Neural cell (in vitro differentiated cells): ENCODE data around the gene SLX4.

Source experiments
- EP300 ChIP-seq: fragments of 450-650 bp; conservative IDR thresholded peaks from 2 replicates; pipeline ENCODE4 v1.6.1; 2014; ENCODE audit warnings: antibody characterized with exemption, mild to moderate bottlenecking, moderate library complexity; ENCODE audit not compliant: poor library complexity, severe bottlenecking
- EZH2 ChIP-seq: fragments of 200-600, 300-800 bp; shearing (Covaris generic), sonication (generic); IDR thresholded peaks from 2 replicates; pipeline ENCODE4 v1.6.1; 2014; ENCODE audit warnings: antibody characterized with exemption, low read length, borderline replicate concordance, mild to moderate bottlenecking; ENCODE audit not compliant: insufficient read depth, poor library complexity, severe bottlenecking
- POLR2AphosphoS5 ChIP-seq: IDR thresholded peaks from 2 replicates; pipeline ENCODE4 v1.6.1; 2012
- RAD21 ChIP-seq: fragments of 450-650 bp; conservative IDR thresholded peaks from 2 replicates; pipeline ENCODE4 v1.6.1; 2014; ENCODE audit warnings: antibody characterized with exemption, mild to moderate bottlenecking, moderate library complexity
- SMC3 ChIP-seq: fragments of 450-650 bp; conservative IDR thresholded peaks from 2 replicates; pipeline ENCODE4 v1.6.1; 2014; ENCODE audit warnings: antibody characterized with exemption, mild to moderate bottlenecking, moderate library complexity; ENCODE audit not compliant: poor library complexity
- TAF1 ChIP-seq: IDR thresholded peaks from 2 replicates; pipeline ENCODE4 v1.6.1; 2012; ENCODE audit warnings: low read depth
- TF ChIP-seq, protein P1 (sequence below): fragments of 450-650 bp; IDR thresholded peaks from 2 replicates; pipeline ENCODE4 v1.5.1; 2014; ENCODE audit warnings: antibody characterized with exemption, mild to moderate bottlenecking, moderate library complexity; ENCODE audit not compliant: poor library complexity, severe bottlenecking

- TF ChIP-seq, protein P1, sequence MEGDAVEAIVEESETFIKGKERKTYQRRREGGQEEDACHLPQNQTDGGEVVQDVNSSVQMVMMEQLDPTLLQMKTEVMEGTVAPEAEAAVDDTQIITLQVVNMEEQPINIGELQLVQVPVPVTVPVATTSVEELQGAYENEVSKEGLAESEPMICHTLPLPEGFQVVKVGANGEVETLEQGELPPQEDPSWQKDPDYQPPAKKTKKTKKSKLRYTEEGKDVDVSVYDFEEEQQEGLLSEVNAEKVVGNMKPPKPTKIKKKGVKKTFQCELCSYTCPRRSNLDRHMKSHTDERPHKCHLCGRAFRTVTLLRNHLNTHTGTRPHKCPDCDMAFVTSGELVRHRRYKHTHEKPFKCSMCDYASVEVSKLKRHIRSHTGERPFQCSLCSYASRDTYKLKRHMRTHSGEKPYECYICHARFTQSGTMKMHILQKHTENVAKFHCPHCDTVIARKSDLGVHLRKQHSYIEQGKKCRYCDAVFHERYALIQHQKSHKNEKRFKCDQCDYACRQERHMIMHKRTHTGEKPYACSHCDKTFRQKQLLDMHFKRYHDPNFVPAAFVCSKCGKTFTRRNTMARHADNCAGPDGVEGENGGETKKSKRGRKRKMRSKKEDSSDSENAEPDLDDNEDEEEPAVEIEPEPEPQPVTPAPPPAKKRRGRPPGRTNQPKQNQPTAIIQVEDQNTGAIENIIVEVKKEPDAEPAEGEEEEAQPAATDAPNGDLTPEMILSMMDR: no peak
- TF ChIP-seq POLR2AphosphoS5 (no peak), SMC3 (no peak), EP300 (no peak), RAD21 (no peak), TAF1 (no peak), EZH2 (no peak)
Observed at GRCh38 chr16:3564130-3564888, 47.1 kb downstream of the SLX4 start.
